ENCODE measurements around the gene GNAT3.

DNA sequence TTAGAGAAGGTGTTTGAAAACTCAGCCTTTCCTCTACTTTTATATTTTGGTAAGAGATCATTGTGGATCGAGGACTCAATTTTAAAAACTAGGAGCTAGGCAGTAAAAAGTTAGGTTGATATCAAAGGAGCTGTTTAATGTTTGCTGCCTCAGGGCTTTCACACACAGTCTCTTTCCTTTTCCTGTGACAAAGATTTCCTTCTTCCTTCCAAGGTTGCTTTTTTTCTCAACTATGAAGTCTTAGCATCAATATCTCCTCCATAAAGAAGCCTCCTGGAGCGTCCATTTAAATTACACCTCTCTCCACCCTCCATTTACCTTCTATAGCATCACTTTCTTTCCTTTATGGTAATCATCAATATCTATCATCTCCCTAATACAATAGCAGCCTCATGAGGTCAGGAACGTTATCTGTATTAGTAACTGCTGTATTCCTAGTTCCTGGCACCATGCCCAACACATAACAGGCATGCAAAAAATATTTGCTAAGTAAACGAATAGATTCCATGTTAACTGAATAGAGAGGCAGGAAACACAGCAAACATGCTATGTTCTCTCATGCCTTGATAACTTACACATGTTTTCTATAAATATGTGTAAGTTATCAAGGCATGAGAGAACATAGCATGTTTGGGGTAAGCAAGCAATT lies 48.5 kb downstream of the GNAT3 start:
- no peak for TF ChIP-seq SPI1 (IDR thresholded peaks at IDR 0.05; ENCODE audit: low read depth, low read length)
- TF ChIP-seq POLR2A (IDR thresholded peaks at IDR 0.05; ENCODE audit: low read depth, low read length), result no peak
- TF ChIP-seq POLR2AphosphoS5 (IDR thresholded peaks at IDR 0.05; ENCODE audit: low read depth, low read length), result no peak
- TF ChIP-seq TAF1 (IDR thresholded peaks at IDR 0.05; ENCODE audit: low read depth, low read length), result no peak
- TF ChIP-seq PAX5 (IDR thresholded peaks at IDR 0.05; ENCODE audit: insufficient read depth, low read length, severe bottlenecking), result no peak
- no peak for TF ChIP-seq POU2F2 (IDR thresholded peaks at IDR 0.05; ENCODE audit: low read depth, low read length)
